Left cardiac atrium (tissue), 4 donors: ENCODE data around the gene FBXO17. TPM values are rescaled to one million over a fixed set of nuclear protein-coding genes. Genes with fewer than 3 reads are reported as not detected.

Source experiments
- ATAC-seq, 2 donors: fragments of 200-7000 bp; cut with Tn5 transposase; one replicate each; pipeline ENCODE4 v1.9.1; 2020; ENCODE audit warnings: mild to moderate bottlenecking in 2 of 2, moderate library complexity in 2 of 2
- DNase-seq: peaks from one replicate; pipeline ENCODE4 v3.0.0-alpha.2; 2020
- intact Hi-C, 2 donors: fragments of 100-400 bp; cut with DNase I; formaldehyde crosslinking; loops; one replicate each; pipeline versions ENCODE4 v1.14.1 to v1.15.1; 2022 to 2023
- total RNA-seq, 2 donors: library from RNA; stranded (reverse); fragmentation: NEBNext Ultra II Directional; extraction: Animal tissue kit (Norgen Biotek cat#: 25700); gene quantifications; one replicate each; pipeline ENCODE4 v1.2.1, GENCODE V29; 2021
- donor health status: DM: no; HTN: yes; CAD: no.
- donor health status: DM: no; HTN: yes; CAD: no; lungs with severe emphysema.
- donor health status: DM: yes; HTN: yes; CAD: no.
- donor health status: Dilated cardiomyopathy.

Gene FBXO17
- total RNA-seq, 2 donors from 2014 or later: 7.2 to 7.8 TPM

- DNase-seq: no peak
- no peak for ATAC-seq
- intact Hi-C loops: loop anchor here (10.0 kb wide), 3 partner anchors 277 to 377 kb away; partner anchors contain the start of genes ACTN4 (in 1 of the 2), EIF3K (in 1 of the 2) and MAP4K1 (in 1 of the 2)
These were observed 53.9 kb downstream of the FBXO17 start for GRCh38 chr19:38921420-38922274.

DNA sequence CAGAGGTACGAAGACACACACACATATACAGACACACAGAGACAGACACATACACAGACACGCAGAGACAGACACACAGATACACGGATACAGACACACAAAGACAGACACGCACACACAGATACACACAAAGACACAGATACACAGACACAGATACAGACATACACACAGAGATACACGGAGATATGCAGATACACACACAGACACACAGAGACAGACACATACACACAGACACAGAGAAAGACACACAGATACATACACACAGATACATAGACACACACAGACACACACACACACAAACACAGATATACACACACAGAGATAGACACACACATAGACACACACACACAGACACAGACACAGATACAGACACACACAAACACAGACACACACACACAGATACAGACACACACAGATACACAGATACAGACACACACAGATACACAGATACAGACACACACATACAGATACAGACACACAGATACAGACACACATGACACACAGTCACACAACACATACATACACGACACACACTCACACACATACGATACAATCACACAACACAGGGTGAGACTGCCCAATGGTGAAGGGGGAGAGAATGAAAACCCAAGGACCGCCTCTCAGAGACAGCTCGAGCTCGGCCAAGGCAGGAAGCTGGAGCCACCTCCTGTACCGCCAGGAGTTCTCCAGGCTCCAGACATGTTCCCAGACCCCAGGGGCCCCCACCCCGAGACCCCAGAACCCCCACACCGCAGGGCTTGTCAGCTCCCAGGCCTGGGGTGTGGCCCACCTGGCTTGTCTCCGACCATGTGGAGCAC, 54.7 kb downstream of the FBXO17 start:
- DNase-seq (no peak), ATAC-seq (no peak)
- intact Hi-C loops: loop anchor here (10.0 kb wide), 3 partner anchors 276 to 376 kb away; partner anchors contain the start of genes ACTN4 (in 1 of the 2), EIF3K (in 1 of the 2) and MAP4K1 (in 1 of the 2)

DNA sequence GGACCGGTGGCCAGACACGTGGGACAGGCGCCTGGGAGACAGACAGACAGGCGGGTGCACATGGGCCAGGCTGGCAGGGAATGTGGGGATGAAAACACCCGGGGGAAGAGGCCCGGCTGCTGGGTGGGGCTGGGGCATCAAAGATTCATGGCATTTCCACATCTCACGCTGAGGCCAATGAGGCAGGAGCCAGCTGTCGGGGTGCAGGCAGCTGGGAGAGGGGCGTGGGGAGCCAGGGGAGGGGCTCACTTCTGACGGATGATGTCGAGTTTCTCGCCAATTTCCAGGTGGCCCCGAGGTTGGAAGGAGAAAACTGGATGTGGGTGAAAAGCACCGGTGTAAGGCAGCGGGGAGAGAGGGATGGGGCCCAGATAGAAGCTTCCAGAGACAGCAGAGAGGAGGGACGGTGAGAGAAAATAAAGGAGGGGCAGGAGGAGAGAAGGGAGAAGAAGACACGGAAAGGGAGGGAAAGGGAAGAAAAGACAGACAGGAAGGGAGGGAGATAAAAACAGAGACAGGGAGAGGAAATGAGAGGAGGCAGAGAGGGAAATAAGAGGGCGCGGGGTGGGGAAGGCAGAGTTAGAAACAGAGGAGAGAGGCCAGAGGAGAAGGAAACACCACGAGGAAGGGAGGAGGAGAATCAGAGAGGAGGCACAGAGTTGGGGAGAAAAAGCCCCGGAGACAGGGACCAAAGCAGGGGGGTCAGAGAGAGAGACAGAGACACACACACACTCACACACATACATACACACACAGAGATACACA, 55.5 kb downstream of the FBXO17 start:
- intact Hi-C loops: loop anchor here (10.0 kb wide), 3 partner anchors 275 to 375 kb away; partner anchors contain the start of genes ACTN4 (in 1 of the 2), EIF3K (in 1 of the 2) and MAP4K1 (in 1 of the 2)
- ATAC-seq (no peak), DNase-seq (no peak)

- intact Hi-C loops: no loop called here
- no peak for DNase-seq
- ATAC-seq: no peak
These were observed 57.0 kb downstream of the FBXO17 start for GRCh38 chr19:38918526-38918925.

DNA sequence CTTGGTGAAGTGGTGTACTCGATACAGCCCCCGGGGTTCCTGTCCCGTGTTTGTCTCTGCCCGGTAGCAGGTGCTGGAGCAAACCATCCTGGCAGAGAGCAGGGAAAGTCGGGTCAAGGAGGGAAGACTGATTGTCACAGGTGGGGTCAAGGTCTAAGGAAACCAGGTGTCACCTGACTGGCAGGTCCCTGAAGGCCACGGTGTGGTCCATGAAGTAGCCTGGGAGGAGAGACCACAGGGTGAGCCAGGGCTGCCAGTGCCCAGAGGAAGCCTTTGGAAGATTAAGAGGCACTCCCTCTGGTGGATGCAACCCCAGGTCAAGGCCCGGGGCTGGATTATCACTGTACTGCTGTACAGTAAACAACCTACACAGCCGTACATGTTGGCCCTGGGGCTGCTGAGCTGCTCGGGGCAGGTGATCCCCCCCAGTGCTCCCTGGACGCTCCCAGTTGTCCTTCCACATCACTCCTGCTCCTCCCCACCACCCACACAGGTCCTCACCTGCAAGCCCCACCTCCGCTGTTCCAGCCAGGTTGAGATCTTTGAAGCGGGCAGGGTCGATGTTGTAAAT, 57.5 kb downstream of the FBXO17 start:
- DNase-seq: no peak
- no peak for ATAC-seq
- intact Hi-C loops: no loop called here

DNA sequence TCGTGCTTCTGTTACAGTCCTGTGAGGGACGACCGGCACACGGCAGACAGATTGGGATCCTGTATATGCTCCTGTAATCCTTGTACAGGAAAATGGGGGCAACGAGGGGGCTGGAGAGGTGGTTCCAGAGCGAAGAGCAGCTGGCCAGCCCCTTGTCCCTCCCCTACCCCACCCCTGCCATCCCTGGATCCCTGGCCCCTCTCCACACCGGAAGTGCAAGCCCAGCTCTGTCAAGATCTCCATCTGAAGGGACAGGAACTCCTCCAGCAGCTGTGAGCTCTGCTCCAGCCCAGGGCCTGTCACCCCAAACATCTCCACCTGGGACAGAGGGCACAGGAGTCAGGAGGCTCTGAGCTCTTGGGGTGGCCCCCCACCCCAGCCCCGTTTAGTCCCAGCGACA, 58.0 kb downstream of the FBXO17 start:
- intact Hi-C loops: no loop called here
- DNase-seq (no peak), ATAC-seq (no peak)

DNA sequence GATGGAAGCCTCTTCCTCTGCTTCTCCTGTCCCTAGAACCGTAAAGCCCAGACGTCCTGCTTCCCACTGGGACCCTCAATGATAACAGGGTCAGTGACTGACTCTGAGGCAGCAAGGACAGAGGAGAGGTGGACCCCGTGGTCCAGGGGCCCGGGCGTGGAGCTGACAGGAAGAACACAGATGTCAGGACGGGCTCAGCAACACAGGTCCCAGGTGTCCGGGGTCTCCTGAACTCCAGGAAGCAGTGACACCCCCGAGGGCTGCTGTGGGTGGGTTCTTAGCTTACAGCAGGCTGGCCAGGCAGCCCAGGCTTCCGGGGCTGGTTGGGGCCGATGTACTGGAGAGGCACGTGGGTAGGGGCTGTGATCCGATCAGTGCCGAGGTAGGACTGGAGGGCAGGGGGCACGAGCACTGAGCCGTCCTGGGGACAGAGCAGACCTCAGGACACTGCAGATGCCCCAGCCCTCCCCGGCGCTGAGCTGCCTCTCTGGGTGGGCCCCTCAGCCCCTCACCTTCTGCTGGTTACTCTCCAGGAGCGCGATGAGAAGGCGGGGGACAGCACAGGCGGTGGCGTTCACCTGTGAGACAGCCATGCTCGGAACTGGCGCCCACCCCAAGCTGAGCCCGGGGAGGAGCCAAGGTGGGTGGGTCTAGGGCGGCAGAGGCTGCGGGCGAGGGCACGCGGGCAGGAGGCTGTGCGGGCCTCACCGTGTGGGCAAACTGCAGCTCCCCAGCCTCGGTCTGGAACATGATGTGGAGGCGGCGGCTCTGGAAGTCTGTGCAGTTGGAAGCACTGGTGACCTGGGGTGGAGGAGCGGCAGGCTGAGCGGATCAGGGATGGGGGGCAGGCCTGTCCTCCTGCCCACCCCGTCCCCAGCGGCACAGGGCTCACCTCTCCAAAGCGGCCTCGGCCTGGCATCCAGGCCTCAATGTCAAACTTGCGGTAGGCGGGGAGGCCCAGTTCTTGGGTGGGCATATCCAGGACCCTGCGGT, 59.9 kb downstream of the FBXO17 start:
- intact Hi-C loops: no loop called here
- DNase-seq: no peak
- no peak for ATAC-seq

GRCh38 chr19:38913958-38914357, 61.6 kb downstream of the FBXO17 start:
- intact Hi-C loops: no loop called here
- DNase-seq (no peak), ATAC-seq (no peak)

GRCh38 chr19:38912600-38913514, 62.7 kb downstream of the FBXO17 start:
- no peak for DNase-seq
- intact Hi-C loops: no loop called here
- no peak for ATAC-seq

DNA sequence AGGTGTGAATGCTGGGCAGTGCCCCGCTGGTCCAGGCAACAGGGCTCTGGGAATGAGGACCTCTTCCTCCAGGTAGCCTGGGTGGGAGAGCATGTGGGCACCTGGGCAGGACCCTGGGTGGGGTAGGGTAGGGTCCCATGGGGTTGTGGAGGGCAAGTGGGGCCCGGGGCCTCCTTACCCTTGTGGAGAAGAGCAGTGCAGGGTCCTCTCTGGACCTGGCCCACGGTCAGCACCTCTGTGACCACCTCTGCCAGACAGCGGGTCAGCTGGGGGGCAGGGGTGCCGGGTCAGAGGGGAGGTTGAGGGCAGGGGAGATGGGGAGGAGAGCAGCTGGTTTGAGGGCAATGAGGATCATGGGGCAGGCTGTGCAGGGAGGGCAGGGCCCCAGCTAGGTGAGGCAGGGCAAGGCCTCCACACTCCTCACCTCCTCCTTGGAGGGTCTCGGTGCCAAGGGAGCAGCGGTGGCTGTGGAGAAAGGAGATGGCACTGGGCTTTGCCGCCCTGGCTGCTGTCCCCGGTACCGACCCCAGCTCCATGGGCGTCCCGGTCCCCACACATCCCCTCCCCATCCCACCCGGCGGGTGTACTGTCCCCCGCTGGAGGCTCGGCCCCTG, 64.0 kb downstream of the FBXO17 start:
- intact Hi-C loops: no loop called here
- ATAC-seq: no peak

GRCh38 chr19:38910488-38910887, 65.1 kb downstream of the FBXO17 start:
- ATAC-seq: no peak

More for the DNA sequence above, 64.0 kb downstream of the FBXO17 start:
- DNase-seq: no peak

GRCh38 chr19:38908911-38909310, 66.6 kb downstream of the FBXO17 start:
- DNase-seq (no peak), ATAC-seq (no peak)
- intact Hi-C loops: no loop called here

More at GRCh38 chr19:38910488-38910887, 65.1 kb downstream of the FBXO17 start:
- no peak for DNase-seq
- intact Hi-C loops: no loop called here

- DNase-seq (no peak), ATAC-seq (no peak)
- intact Hi-C loops: no loop called here
These were observed 67.9 kb downstream of the FBXO17 start for GRCh38 chr19:38907670-38908069.

DNA sequence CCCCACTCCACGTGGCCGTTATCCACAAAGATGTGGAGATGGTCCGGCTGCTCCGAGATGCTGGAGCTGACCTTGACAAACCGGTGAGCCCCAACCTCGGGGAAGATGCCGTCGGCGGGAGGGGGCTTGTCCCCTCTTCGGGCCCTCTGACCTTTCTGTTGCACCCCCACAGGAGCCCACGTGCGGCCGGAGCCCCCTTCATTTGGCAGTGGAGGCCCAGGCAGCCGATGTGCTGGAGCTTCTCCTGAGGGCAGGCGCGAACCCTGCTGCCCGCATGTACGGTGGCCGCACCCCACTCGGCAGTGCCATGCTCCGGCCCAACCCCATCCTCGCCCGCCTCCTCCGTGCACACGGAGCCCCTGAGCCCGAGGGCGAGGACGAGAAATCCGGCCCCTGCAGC, 68.3 kb downstream of the FBXO17 start:
- intact Hi-C loops: no loop called here
- ATAC-seq: no peak
- no peak for DNase-seq

DNA sequence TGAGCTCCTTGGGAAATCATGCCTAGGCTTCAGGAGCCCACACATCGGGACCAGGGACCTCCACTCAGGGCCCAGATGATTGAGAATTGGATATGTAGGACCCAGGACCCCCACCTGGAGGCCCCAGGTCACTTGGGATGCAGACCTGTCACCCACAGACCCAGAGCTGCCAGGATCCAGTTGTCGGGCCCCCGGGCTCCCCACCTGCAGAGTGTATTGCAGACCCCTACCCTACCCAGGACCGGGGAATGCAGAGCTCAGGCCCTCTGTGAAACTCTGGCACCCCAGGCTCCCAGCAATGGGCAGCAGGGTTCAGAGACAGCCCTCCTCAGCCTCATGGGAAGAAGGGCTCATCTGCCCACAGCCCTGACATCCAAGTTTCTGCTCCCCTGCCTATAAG, 69.9 kb downstream of the FBXO17 start:
- intact Hi-C loops: no loop called here
- ATAC-seq: no peak

More for the DNA sequence above, 69.9 kb downstream of the FBXO17 start:
- no peak for DNase-seq
